GM10266 (cell line): ENCODE data around the gene WNT4.

Experiments
- DNase-seq: peaks from one replicate; pipeline ENCODE4 v3.0.0; 2012; ENCODE audit errors: extremely low spot score
- CTCF ChIP-seq: IDR thresholded peaks from 2 replicates; pipeline ENCODE4 v1.5.1; 2012; ENCODE audit warnings: mild to moderate bottlenecking, low read depth; ENCODE audit not compliant: control insufficient read depth, insufficient read depth; ENCODE audit errors: missing control alignments

WNT4 gene

GRCh38 chr1:22159891-22160290 is 17.0 kb upstream of the WNT4 start:
- TF ChIP-seq CTCF: no peak
- no peak for DNase-seq

DNA sequence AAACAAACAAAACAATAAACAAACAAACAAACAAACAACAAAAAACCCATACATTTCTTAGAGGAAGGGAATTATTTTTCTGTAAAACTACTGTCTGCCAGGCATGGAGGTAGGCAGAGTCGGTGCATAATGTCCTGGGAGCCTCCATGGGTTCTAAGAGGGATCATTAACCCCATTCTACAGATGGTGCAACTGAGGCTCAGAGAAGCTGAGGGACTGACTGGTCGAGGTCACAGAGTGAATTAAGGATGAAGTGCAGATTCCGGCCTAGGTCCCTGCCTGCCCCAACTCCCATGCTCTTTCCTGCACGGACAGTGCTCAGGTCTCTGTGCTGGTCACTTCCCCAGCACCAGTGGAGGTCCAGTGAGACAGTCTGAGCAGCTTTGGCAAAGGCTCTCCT is 15.8 kb upstream of the WNT4 start:
- DNase-seq: no peak
- TF ChIP-seq CTCF: no peak

DNA sequence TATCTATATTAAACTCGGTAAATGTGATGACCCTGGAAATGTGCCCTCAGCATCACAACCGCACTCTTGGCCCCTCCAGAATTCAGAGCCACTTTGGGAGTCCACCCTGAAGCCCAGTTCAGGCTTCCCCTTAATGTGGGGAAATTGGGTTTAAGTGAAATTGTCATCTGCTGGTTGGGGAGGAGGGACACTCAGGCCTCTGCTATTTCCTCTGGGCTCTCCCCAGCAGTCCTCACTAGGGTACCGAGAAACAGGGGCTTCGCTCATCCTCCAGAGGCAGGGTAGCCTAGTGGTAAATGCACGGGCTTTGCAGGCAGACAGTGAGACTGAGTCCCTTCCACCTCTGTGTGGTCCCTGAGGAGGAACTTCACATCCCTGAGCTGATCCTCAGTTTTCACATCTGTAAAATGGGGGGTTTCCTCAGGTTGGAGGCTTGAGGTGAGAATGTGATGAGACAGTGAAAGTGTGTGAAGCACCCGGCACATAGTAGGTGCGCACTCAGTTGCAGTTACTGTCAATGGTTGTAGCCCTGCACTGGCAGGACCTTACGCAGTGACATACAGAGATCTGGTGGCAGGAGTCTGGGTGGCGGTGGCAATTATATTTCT is 14.6 kb upstream of the WNT4 start:
- no peak for TF ChIP-seq CTCF
- DNase-seq: no peak

GRCh38 chr1:22155517-22155916 is 12.6 kb upstream of the WNT4 start:
- DNase-seq: no peak
- no peak for TF ChIP-seq CTCF

GRCh38 chr1:22154626-22155025 is 11.7 kb upstream of the WNT4 start:
- TF ChIP-seq CTCF: no peak
- DNase-seq: no peak

DNA sequence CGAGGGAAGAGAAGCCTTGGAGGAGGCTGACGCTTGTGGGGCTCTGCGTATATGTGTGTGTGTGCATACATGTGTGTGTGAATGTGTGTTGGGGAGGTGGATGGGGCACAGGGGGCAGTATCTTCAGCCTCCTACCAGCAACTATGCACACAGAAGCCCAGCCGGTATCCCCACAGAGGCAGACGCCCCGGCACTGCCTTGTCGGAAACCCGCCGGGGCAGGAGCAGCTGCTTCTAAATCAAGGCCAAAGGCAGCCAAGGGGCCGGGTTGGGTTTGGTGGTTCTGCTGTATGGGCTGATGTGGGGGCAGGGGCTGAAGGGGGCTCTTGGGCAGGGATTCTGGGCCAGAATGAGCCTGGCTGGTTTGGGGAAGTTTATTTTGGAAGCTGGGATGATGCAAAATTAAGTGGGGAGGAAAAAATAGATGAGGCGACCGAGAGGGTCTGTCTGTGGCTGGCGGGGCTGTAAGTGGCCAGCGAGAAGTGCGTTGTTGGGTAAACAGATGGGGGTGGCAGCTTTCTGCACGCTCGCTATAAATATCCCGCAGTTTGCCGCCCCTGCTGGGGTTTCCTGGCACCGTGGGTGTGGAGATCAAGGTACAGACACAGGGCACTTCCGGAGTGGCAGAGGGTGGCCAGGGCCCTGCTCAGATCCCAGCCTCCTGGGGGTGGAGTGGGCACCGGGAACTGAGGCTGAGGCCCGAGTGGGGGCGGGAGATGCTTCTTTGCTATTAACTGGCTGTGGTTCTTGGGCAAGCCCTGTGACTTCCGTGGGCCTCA is 11.0 kb upstream of the WNT4 start:
- no peak for TF ChIP-seq CTCF
- DNase-seq: no peak

- DNase-seq: no peak
- no peak for TF ChIP-seq CTCF
These were observed 8.0 kb upstream of the WNT4 start for GRCh38 chr1:22150923-22151322.
